SHP77 (cell line): ENCODE data around the gene PCK2.

Experiments
- DNase-seq, 2 experiments: peaks; one replicate each; lab custom pipeline; 2025; lab: John Stamatoyannopoulos, UW

PCK2 gene

GRCh38 chr14:24115422-24116127 is 21.5 kb downstream of the PCK2 start:
- DNase-seq, result no peak

DNA sequence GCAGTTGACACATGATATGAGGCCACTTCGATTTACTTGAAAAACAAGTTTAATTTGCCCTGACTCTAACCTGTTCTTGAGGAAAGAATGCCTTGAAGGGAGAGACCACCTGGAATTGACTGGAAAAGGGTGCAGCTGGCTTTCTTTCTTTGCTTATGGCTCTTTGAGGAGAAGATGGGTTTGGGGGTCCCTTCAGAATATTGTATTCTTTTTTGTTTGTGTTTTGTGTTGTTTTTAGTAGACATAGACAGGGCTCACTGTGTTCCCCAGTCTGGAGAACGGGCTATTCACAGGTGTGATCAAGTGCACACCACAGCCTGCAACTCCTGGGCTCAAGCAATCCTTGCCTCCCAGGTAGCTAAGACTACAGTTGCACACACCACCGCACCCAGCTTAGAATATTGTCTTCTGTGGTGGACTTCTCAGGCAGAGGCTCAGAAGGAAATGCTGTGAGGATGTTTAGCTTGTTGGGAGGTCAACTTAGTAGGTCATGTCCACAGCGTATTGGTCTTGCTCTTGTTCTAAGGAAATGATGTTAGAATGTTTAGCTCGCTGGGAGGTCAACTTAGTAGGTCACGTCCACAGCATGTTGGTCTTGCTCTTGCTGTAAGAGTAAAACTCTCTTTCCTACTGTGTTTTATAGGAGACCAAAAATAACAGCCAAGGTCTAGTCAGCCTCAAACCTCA is 22.2 kb downstream of the PCK2 start:
- DNase-seq, result no peak

DNA sequence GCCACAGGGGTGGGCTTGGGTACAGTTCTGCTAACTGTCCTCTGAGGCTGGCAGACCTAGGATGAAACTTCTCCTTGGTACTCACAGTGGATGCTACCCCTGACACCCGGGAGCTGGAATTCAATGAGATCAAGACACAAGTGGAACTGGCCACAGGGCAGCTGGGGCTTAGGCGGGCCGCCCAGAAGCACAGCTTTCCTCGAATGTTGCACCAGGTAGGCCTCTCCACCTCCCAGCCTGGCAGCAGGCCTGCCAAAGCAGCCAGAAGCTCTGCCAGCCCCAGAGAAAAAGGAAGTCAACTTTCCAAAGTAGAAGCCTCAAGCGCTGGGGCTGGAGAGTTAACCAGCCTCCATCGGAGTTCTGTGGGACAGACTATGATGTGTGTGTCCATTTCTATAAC is 23.1 kb downstream of the PCK2 start:
- no peak for DNase-seq

DNA sequence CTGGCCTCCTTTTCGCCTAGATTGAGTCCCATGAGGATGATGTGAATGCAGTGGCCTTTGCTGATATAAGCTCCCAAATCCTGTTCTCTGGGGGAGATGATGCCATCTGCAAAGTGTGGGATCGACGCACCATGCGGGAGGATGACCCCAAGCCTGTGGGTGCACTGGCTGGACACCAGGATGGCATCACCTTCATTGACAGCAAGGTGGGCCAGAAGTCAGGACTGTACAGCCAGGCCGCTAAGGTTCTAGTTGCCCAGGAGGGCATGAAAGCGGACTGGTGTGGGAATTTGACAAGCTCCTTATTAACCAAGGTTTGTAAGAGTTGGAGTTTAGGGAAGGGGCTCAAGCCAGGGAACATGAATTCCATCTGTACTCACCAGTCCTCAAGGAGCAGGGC is 25.6 kb downstream of the PCK2 start:
- DNase-seq, result no peak

DNA sequence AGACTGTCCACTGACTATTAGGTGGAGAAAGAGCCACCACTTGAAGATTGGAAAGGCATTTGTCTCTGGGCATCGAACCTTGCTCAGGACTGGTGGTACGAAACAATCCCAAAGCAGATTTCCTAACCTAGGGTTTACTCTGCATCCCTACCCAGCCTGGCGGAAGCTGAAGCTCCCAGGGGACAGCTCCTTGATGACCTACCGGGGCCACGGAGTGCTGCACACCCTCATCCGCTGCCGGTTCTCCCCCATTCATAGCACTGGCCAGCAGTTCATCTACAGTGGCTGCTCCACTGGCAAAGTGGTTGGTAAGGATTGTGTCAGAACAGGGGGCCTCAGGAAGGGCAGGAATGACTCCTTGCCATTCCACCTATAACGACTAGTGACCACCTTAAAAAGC is 27.1 kb downstream of the PCK2 start:
- DNase-seq, result no peak

GRCh38 chr14:24122416-24122815 is 28.3 kb downstream of the PCK2 start:
- no peak for DNase-seq

DNA sequence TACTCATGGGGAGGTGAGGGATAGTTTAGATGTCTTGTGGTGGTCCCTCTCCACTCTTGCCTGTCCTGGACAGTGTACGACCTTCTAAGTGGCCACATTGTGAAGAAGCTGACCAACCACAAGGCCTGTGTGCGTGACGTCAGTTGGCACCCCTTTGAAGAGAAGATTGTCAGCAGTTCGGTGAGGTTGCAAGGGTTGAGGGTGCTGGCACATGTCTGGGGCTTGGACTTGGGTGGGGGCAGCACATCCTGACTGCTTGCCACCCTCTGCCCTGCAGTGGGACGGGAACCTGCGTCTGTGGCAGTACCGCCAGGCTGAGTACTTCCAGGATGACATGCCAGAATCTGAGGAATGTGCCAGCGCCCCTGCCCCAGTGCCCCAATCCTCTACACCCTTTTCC is 28.8 kb downstream of the PCK2 start:
- no peak for DNase-seq

DNA sequence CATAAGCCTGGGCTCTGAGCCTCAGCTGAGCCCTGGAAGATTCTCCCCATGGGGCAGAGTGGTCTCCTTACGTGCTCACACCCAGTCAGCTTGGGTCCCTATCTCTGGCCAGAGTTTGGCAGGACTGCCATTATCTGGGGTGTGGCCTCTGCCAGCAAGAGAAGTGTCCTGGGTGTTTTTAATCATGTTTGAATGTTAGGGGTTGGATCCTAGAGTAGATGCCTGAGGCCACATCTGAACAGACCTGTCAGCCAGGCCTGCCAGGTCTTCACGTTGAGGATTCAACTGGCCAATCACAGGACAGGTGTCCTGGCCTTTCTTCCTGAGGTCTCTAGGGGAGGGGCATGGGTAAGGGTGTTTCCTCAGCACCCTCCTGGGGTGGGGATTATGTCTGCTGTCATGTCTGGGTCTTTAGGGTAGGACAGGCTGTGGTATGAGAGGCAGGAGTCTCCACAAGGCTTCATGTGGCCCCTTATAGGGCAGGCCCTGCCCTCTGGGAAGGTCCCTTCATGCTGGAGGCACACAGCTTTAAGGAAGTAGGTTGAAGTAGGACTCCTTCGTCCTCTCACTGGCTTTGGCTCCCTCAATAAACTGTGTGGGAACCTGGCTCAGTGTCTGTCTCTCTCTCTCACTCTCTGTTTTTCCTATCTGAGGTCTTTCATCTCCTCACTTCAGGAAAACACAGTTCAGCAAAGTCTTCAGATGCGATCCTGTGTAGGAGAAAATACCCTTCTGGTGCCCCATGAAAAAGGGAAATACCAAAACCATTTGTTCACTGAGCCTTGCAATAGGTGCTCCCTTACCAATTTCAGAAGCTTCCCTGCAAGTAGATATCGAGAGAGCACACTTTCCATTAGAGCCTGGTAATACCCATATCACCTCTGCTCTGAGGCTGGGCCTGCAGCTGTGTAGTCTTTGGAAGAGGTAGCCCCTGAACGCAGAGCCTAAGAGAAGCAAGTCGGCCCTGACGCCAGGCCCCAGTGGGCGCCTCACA is 29.6 kb downstream of the PCK2 start:
- DNase-seq, result no peak

DNA sequence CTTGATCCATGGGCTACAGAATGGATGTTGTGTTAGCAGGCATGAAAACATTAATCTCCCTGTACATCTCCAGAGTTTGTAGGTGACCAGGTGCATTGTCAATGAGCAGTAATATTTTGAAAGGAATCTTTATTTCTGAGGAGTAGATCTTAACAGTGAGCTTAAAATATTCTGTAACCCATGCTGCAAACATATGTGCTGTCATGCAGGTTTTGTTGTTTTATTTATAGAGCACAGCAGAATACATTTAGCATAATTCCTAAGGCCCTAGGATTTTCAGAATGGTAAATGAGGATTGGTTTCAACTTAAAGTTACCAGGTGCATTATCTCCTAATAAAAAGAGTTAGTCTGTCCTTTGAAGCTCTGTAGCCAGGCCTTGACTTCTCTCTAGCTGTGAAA is 32.8 kb downstream of the PCK2 start:
- DNase-seq, result no peak

GRCh38 chr14:24127673-24128072 is 33.6 kb downstream of the PCK2 start:
- DNase-seq, result no peak

GRCh38 chr14:24129410-24129998 is 35.4 kb downstream of the PCK2 start:
- no peak for DNase-seq

DNA sequence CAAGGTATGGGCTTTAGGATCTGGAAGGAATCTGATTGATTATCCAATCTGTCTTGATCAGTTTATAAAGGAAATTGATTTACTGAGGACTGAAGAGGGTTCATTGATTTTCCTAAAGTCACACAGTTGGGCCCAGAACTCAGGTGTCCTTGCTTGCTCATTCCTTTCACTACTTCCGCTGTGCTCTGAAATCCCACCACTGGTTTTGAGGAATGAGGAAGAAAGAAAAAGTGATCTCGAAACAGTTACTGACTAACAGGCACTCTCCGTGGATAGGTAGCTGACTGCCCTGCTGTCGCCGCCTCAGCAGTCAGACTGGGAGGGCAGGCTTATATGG is 36.2 kb downstream of the PCK2 start, which contains the start of gene FITM1:
TSS of gene FITM1 (plus strand) at position 280 of the 337 bp plus-strand sequence. CDS start 905 bp downstream, outside the sequence.
- no peak for DNase-seq

- peak; percentile 46 to 73 for DNase-seq
Observed at GRCh38 chr14:24130717-24131548, 36.8 kb downstream of the PCK2 start.

DNA sequence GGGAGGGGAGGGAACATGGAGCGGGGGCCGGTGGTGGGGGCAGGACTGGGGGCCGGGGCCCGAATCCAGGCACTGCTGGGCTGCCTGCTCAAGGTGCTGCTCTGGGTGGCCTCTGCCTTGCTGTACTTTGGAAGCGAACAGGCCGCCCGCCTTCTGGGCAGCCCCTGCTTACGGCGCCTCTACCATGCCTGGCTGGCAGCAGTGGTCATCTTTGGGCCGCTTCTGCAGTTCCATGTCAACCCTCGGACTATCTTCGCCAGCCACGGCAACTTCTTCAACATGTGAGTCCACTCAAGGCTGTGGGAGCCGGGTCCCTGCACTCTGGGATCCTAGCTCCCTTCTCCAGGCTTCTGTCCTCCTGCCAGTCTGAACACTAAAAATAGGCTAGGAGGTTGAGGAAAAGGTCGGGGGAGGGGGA is 37.4 kb downstream of the PCK2 start:
- DNase-seq, result no peak

- peak; percentile 36 to 52 for DNase-seq
Observed at GRCh38 chr14:24132061-24132685, 38.1 kb downstream of the PCK2 start.

DNA sequence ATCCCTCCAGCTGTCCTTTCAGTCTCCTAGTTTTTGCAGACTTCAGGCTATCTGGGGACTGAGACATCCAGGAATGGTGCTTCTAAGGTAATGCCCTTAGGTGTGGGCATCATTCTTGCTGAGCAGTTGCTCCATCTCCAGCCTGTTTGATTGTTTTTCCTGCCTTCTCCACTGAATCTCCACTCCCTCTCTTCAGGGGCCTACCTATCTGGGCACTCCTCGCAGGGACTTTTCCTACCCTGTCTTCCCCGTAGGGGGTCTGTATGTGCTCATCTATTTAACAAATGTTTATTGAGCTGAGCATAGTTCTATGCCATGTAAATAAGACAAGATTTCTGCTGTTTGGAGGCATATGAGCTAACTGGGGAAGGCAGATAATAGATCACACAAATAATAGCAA is 38.9 kb downstream of the PCK2 start:
- no peak for DNase-seq

GRCh38 chr14:24133735-24134134 is 39.6 kb downstream of the PCK2 start:
- DNase-seq, result no peak

DNA sequence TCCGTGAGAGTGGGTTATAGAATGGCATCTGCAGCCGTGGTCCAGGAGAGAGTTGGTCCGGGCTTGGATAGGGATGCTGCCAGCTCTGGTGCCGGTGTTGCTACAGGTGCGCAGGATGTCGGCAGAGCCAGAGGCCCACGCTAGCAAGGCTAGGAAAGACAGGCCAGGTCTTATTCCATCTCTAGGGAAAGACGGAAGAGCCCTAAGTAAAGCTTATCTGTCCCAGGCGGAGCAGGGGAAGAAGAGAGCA is 41.4 kb downstream of the PCK2 start:
- DNase-seq, result no peak

GRCh38 chr14:24135834-24136683 is 41.9 kb downstream of the PCK2 start, which contains the start of gene PSME1:
PSME1 (plus strand) TSS chr14:24136194; CDS start chr14:24136263, 69 bp downstream.
- DNase-seq, result peak; percentile 81 to 95
